ENCODE results near the gene NRP1. TPM values are rescaled to one million over a fixed set of nuclear protein-coding genes. Genes with fewer than 3 reads are reported as not detected.

The NRP1 gene
- total RNA-seq, 4 donors from 2014 or later: 91.8 to 175 (median 142) TPM

- no peak for TF ChIP-seq CTCF (IDR thresholded peaks at IDR 0.05; ENCODE audit: low read depth)
Observed at GRCh38 chr10:33236916-33237315, 97.6 kb downstream of the NRP1 start.

- no peak for TF ChIP-seq CTCF (IDR thresholded peaks at IDR 0.05; ENCODE audit: low read depth)
Observed at GRCh38 chr10:33235951-33236350, 98.5 kb downstream of the NRP1 start.

DNA sequence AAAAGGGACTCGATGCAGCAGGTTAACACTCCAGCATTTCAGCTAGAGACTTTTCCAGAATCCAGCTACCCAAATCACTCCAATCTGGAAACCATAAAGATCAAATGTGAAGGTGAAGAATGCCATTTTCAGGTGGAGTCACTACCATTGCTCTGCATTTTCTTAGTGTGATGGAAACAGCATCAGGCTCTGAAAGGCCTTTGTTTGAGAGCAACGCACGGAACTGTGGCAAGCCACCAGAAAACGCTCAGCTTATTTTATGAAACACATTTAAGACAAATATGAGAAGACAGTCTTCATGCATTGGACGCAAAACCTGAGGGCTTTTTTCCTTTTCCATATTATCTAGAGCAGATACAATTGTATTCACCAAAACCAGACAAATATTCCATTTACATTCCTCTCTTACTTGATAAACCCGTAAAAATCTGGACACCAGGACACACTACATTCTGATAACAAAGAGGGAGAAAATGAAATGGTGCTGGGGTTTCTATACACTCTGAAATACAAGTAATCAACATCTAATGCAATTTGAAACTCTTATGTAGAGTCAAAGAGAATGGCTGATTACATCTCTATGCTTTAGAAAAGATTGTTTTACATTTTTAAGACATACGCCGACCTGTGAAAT lies 99.1 kb downstream of the NRP1 start:
- no peak for TF ChIP-seq CTCF (IDR thresholded peaks at IDR 0.05; ENCODE audit: low read depth)

DNA sequence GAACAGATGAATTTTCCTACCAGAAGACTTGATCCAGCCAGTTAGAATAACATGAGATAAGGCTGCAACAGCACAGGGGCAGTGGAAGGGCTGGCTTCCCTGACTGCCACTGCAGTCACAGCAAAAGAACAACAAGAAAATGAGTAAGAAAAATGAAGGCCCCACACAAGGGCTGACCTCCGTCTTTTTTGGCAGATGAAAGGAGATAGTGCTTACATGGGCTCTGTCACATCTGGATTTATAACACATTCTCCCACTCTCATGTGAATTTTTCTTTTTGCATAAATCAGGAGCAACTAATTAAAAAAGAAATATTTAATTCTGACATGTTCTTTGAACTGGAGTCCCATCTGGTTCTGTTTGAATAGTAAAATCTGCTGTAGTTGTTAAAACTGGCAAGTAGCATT lies 99.6 kb downstream of the NRP1 start:
- TF ChIP-seq CTCF (IDR thresholded peaks at IDR 0.05; ENCODE audit: low read depth): no peak

- TF ChIP-seq CTCF (IDR thresholded peaks at IDR 0.05; ENCODE audit: low read depth): no peak
Observed at GRCh38 chr10:33233635-33234034, 100.8 kb downstream of the NRP1 start.

GRCh38 chr10:33233221-33233620 lies 101.2 kb downstream of the NRP1 start:
- TF ChIP-seq CTCF (IDR thresholded peaks at IDR 0.05; ENCODE audit: low read depth): no peak

GRCh38 chr10:33231621-33232350 lies 102.7 kb downstream of the NRP1 start:
- TF ChIP-seq CTCF (IDR thresholded peaks at IDR 0.05; ENCODE audit: low read depth): no peak
